OCI-LY7 (cell line): ENCODE data around the gene CLNS1A. TPM values are rescaled to one million over a fixed set of nuclear protein-coding genes. Genes with fewer than 3 reads are reported as not detected.

ENCODE experiments used
- BruUV-seq: library from RNA; stranded (reverse); fragments of 400-500 nt; replicated peaks from 2 replicates; lab custom pipeline; 2021; lab: Mats Ljungman, UMichigan
- CTCF ChIA-PET: fragments of 300-600 bp; sonication (Branson Sonifier 250); formaldehyde crosslinking; loops from one replicate; lab custom pipeline; 2022; ENCODE audit warnings: antibody characterized with exemption; ENCODE audit not compliant: unreplicated experiment; lab: Charles Lee
- POLR2A ChIA-PET: fragments of 300-600 bp; sonication (Branson Sonifier 250); formaldehyde crosslinking; loops from one replicate; lab custom pipeline; 2022; ENCODE audit warnings: antibody characterized with exemption; lab: Charles Lee
- DNase-seq: peaks from one replicate; pipeline ENCODE4 v3.0.0-alpha.2; 2015; ENCODE audit warnings: low spot score
- H2AFZ ChIP-seq: fragments of 200-600 bp; sonication (generic), shearing (Covaris generic); 2 replicates; pipeline ENCODE4 v1.6.1; 2014; ENCODE audit warnings: mild to moderate bottlenecking, antibody characterized with exemption, low read length, moderate library complexity
- H3K27ac ChIP-seq: fragments of 200-600 bp; sonication (generic); 2 replicates; pipeline ENCODE4 v1.5.1; 2014; ENCODE audit warnings: mixed run types, low read depth, mild to moderate bottlenecking, moderate library complexity, low read length, inconsistent platforms; ENCODE audit not compliant: poor library complexity, severe bottlenecking
- H3K36me3 ChIP-seq: fragments of 200-600 bp; sonication (generic); 2 replicates; pipeline ENCODE4 v1.6.1; 2014; ENCODE audit warnings: mild to moderate bottlenecking, antibody characterized with exemption, low read length, moderate library complexity, mixed read lengths; ENCODE audit not compliant: insufficient read depth
- H3K4me1 ChIP-seq: fragments of 200-600 bp; sonication (generic); 2 replicates; pipeline ENCODE4 v1.5.1; 2014; ENCODE audit warnings: mild to moderate bottlenecking, low read length; ENCODE audit not compliant: insufficient read depth, poor library complexity, severe bottlenecking
- H3K4me2 ChIP-seq: fragments of 200-600 bp; sonication (generic); 2 replicates; pipeline ENCODE4 v1.6.1; 2014; ENCODE audit warnings: mild to moderate bottlenecking, low read length
- H3K4me3 ChIP-seq: fragments of 200-600 bp; sonication (generic); 2 replicates; pipeline ENCODE4 v1.5.1; 2014; ENCODE audit warnings: mild to moderate bottlenecking, low read depth, low read length; ENCODE audit not compliant: poor library complexity, severe bottlenecking
- H3K79me2 ChIP-seq: fragments of 200-600 bp; sonication (generic); 2 replicates; pipeline ENCODE4 v1.6.1; 2016; ENCODE audit warnings: low read depth, mild to moderate bottlenecking, low read length, moderate library complexity, mixed read lengths; ENCODE audit not compliant: insufficient read depth
- H3K9me2 ChIP-seq: fragments of 200-600 bp; sonication (generic); 2 replicates; pipeline ENCODE4 v1.6.1; 2016; ENCODE audit warnings: mild to moderate bottlenecking, low read length, mixed read lengths; ENCODE audit not compliant: insufficient read depth
- H3K9me3 ChIP-seq: fragments of 200-600 bp; sonication (generic); 2 replicates; pipeline ENCODE4 v1.6.1; 2014; ENCODE audit warnings: mild to moderate bottlenecking, mixed run types, low read length, mixed read lengths
- H4K20me1 ChIP-seq: fragments of 200-600 bp; sonication (generic); 2 replicates; pipeline ENCODE4 v1.6.1; 2014; ENCODE audit warnings: mild to moderate bottlenecking, antibody characterized with exemption, low read length, moderate library complexity, mixed read lengths; ENCODE audit not compliant: insufficient read depth
- EZH2phosphoT487 ChIP-seq: fragments of 200-600 bp; sonication (generic); IDR thresholded peaks from 2 replicates; pipeline ENCODE4 v1.6.1; 2018; ENCODE audit warnings: low read depth, borderline replicate concordance, mild to moderate bottlenecking, mixed run types, antibody characterized with exemption, low read length, moderate library complexity, mixed read lengths
- intact Hi-C: fragments of 100-400 bp; cut with micrococcal nuclease; formaldehyde crosslinking; loops from one replicate; pipeline ENCODE4 v1.10.0; 2022; ENCODE audit not compliant: unreplicated experiment
- total RNA-seq, 2 experiments: library from RNA; depleted of rRNA in 1 of 2; stranded (reverse); fragments of >200 nt in 1 of 2; shearing (Covaris generic) in 1 of 2; gene quantifications; 2 replicates each; pipeline ENCODE4 v1.2.3, GENCODE V29; 2014 to 2022
- TF ChIP-seq, protein P1 (sequence below): fragments of 200-600 bp; sonication (generic); conservative IDR thresholded peaks from 2 replicates; pipeline ENCODE4 v1.5.1; 2014; ENCODE audit warnings: mild to moderate bottlenecking, antibody characterized with exemption, low read length, moderate library complexity, mixed read lengths

CLNS1A gene
- total RNA-seq, 2 experiments from 2014 or later, result 110 to 115 TPM

DNA sequence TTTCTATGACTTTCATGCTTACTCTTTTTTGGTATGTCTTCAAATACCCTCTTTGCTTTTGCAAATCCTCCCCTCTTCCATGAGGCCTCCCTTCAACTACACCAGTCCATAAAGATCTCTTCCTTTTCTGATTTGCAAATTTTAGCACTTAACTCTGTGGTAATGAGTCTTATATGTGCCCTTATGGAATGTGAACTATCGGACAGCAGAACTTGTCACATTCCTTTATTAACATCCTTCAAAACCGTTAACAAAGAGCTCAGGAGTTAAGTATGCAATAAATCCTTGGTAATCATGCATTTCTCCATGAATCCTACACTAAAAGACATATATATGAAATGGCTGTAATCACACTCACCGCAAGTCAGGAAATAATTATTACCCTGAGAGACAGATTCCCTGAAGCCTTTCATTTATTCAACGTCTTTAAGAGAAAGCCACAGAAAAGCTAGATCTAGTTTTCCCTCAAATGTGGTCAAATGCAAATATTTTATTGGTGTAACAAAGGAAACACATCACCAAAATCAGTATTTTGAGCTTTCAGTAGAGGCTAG, 7.4 kb downstream of the CLNS1A start:
- POLR2A ChIA-PET, result interaction anchor here (1.0 kb wide), 1 partner anchor 369 kb away, joined by 3 read pairs; no protein-coding TSS in a partner anchor
- Histone ChIP-seq H4K20me1 (no peaks in the 10 kb centered on the region), H3K9me3 (no peaks in the 10 kb centered on the region), H3K4me1 (no peaks in the 10 kb centered on the region), H3K4me3 (no peak overlapping the region), H2AFZ (no peak overlapping the region), H3K27ac (no peak overlapping the region), H3K9me2 (no peaks in the 10 kb centered on the region), H3K4me2 (no peak overlapping the region), H3K79me2 (peaks cover 62% of the 10 kb centered on the region), H3K36me3 (peaks cover 82% of the 10 kb centered on the region)
- TF ChIP-seq, protein P1, sequence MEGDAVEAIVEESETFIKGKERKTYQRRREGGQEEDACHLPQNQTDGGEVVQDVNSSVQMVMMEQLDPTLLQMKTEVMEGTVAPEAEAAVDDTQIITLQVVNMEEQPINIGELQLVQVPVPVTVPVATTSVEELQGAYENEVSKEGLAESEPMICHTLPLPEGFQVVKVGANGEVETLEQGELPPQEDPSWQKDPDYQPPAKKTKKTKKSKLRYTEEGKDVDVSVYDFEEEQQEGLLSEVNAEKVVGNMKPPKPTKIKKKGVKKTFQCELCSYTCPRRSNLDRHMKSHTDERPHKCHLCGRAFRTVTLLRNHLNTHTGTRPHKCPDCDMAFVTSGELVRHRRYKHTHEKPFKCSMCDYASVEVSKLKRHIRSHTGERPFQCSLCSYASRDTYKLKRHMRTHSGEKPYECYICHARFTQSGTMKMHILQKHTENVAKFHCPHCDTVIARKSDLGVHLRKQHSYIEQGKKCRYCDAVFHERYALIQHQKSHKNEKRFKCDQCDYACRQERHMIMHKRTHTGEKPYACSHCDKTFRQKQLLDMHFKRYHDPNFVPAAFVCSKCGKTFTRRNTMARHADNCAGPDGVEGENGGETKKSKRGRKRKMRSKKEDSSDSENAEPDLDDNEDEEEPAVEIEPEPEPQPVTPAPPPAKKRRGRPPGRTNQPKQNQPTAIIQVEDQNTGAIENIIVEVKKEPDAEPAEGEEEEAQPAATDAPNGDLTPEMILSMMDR, result no peak
- TF ChIP-seq EZH2phosphoT487, result no peak
- CTCF ChIA-PET, result no interaction called here
- no peak for DNase-seq
- no TSS peak for BruUV-seq
- intact Hi-C loops, result no loop called here

DNA sequence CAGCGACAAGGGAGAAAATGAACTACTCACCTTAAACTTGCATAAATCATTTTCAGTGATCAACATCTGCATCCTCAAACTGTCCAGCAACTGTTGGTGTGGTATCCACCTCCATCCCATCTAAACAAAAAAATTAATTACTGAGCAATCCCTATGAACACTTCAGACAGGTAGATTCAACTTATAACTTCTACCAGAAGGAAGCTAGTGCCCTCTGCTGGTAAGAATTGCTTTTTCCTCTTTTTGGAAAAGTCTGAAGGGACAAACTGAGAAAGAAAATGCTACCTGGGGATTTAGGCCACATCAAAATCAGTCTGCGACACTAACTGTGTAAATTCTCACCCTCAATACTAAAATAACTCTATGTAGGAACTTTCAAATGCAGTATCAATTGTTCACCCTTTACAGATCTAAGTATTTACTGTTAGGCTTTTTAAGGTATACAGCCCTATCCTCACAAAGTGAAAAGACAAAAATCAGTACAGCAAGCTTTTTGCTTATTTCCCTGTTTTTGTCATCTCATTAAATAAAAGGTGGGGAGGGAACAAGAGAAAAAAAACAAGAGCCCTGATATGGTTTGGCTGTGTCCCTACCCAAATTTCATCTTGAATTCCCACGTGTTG, 17.9 kb downstream of the CLNS1A start:
- Histone ChIP-seq H3K9me2 (no peaks in the 10 kb centered on the region), H3K4me1 (no peaks in the 10 kb centered on the region), H2AFZ (no peak overlapping the region), H3K4me2 (no peak overlapping the region), H3K79me2 (no peaks in the 10 kb centered on the region), H4K20me1 (no peaks in the 10 kb centered on the region), H3K9me3 (no peaks in the 10 kb centered on the region), H3K27ac (no peak overlapping the region), H3K4me3 (no peak overlapping the region), H3K36me3 (peaks cover 88% of the 10 kb centered on the region)
- no TSS peak for BruUV-seq
- POLR2A ChIA-PET, result no interaction called here
- CTCF ChIA-PET, result no interaction called here
- TF ChIP-seq, protein P1, result peak; percentile 90
- no peak for TF ChIP-seq EZH2phosphoT487
- peak; percentile 67 for DNase-seq
- intact Hi-C loops, result no loop called here

DNA sequence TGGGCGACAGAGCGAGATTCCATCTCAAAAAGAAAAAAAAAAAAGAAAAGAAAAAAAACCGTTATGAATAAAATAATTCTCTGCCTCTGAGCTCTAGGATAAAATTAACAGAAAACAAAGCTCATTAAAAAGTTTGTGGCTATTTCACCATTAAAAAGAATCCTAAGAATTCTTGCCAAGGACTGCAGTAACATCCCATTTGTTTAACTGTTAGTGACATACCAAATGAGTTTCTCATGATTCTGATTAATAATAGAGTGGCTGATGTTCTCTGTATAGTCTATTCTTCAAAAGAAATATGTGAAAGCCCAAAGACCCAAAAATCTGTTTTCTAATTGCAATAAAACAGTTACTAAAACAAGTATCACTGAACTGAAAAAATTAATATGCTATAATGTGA, 19.7 kb downstream of the CLNS1A start:
- no peaks in the 10 kb centered on the region for H3K4me1 ChIP-seq
- H3K9me3 ChIP-seq, result no peaks in the 10 kb centered on the region
- peaks cover 87% of the 10 kb centered on the region for H3K36me3 ChIP-seq
- no peak overlapping the region for H2AFZ ChIP-seq
- H3K4me2 ChIP-seq, result no peak overlapping the region
- TF ChIP-seq EZH2phosphoT487, result no peak
- TF ChIP-seq, protein P1, result no peak
- DNase-seq, result no peak
- H3K9me2 ChIP-seq, result no peaks in the 10 kb centered on the region
- H3K4me3 ChIP-seq, result no peak overlapping the region
- BruUV-seq, result TSS peak; percentile 26
- POLR2A ChIA-PET, result no interaction called here
- H4K20me1 ChIP-seq, result no peaks in the 10 kb centered on the region
- no peaks in the 10 kb centered on the region for H3K79me2 ChIP-seq
- intact Hi-C loops, result no loop called here
- H3K27ac ChIP-seq, result no peak overlapping the region
- CTCF ChIA-PET, result no interaction called here
